HepG2 (cell line): ENCODE measurements around the gene BACH1. TPM values are rescaled to one million over a fixed set of nuclear protein-coding genes. Genes with fewer than 3 reads are reported as not detected.

ENCODE experiments used
- ATAC-seq: fragments of 200-7000 bp; cut with Tn5 transposase; 3 replicates; pipeline ENCODE4 v1.9.1; 2020; ENCODE audit warnings: mild to moderate bottlenecking, moderate library complexity
- BruUV-seq: library from RNA; stranded (reverse); fragments of 400-500 nt; replicated peaks from 2 replicates; lab custom pipeline; 2021; lab: Mats Ljungman, UMichigan
- CTCF ChIA-PET: fragments of 300-600 bp; formaldehyde crosslinking; extraction: SDS; loops from one replicate; lab custom pipeline; 2021; ENCODE audit warnings: low total read pairs, inconsistent platforms, low intra/inter-chr PET ratio; lab: Yijun Ruan, JAX
- POLR2A ChIA-PET: fragments of 350-600 bp; sonication (Branson Sonifier 250); formaldehyde crosslinking; loops from one replicate; lab custom pipeline; 2020; ENCODE audit warnings: antibody characterized with exemption, inconsistent platforms; lab: Yijun Ruan, JAX
- DNase-seq: peaks from one replicate; pipeline ENCODE4 v3.0.0-alpha.2; 2015; ENCODE audit warnings: low spot score
- FAIRE-seq: peaks from 3 replicates; lab custom pipeline; 2011; peaks lifted over from hg19 to GRCh38; lab: Jason Lieb, UNC
- H2AFZ ChIP-seq: one replicate; pipeline ENCODE4 v1.6.1; 2011; ENCODE audit warnings: low read length, inconsistent platforms
- H3K27ac ChIP-seq: fragments of 300-600 bp; 3 replicates; pipeline ENCODE4 v1.8.0; 2011; ENCODE audit warnings: mixed run types, mild to moderate bottlenecking, mixed read lengths, low read length, inconsistent platforms; ENCODE audit not compliant: insufficient read depth; ENCODE audit errors: extremely low read length
- H3K27me3 ChIP-seq, 2 experiments: fragments of 200-600 bp in 1 of 2; 2 replicates in 1 of 2; 3 replicates in 1 of 2; pipeline versions ENCODE4 v1.6.0 to v1.8.0; 2011; ENCODE audit warnings: low read length in 2 of 2, mild to moderate bottlenecking in 2 of 2, moderate library complexity in 2 of 2, inconsistent platforms in 1 of 2; ENCODE audit not compliant: insufficient read depth in 2 of 2, control insufficient read depth in 1 of 2
- H3K36me3 ChIP-seq, 2 experiments: fragments of 200-600 bp in 1 of 2; replicated peaks in 1 of 2; 2 replicates in 1 of 2; 3 replicates in 1 of 2; pipeline versions ENCODE4 v1.5.1 to v1.8.0; 2011; ENCODE audit warnings: low read length in 2 of 2, inconsistent platforms in 1 of 2; ENCODE audit not compliant: insufficient read depth in 2 of 2, control insufficient read depth in 1 of 2
- H3K4me1 ChIP-seq: 2 replicates; pipeline ENCODE4 v1.5.1; 2012; ENCODE audit warnings: low read length, inconsistent platforms; ENCODE audit not compliant: insufficient read depth
- H3K4me2 ChIP-seq: 2 replicates; pipeline ENCODE4 v1.6.0; 2011; ENCODE audit warnings: low read depth, low read length, inconsistent platforms
- H3K4me3 ChIP-seq, 3 experiments: fragments of 200-600 bp in 1 of 3; sonication (generic), shearing (Covaris generic) in 1 of 3; replicated peaks in 1 of 3; 2 replicates each; pipeline ENCODE4 v1.5.1; 2011 to 2016; ENCODE audit warnings: low read length in 3 of 3, inconsistent platforms in 2 of 3, low read depth in 2 of 3, mild to moderate bottlenecking in 2 of 3, control low read depth in 1 of 3, mixed read lengths in 1 of 3; ENCODE audit not compliant: insufficient read depth in 1 of 3
- H3K79me2 ChIP-seq: one replicate; pipeline ENCODE4 v1.6.1; 2011; ENCODE audit warnings: low read length, inconsistent platforms; ENCODE audit not compliant: insufficient read depth
- H3K9ac ChIP-seq: 2 replicates; pipeline ENCODE4 v1.6.0; 2011; ENCODE audit warnings: mild to moderate bottlenecking, low read depth, low read length, inconsistent platforms; ENCODE audit not compliant: insufficient read depth
- H3K9me3 ChIP-seq: 2 replicates; pipeline ENCODE4 v1.5.1; 2012; ENCODE audit warnings: mild to moderate bottlenecking, low read length
- H4K20me1 ChIP-seq: 2 replicates; pipeline ENCODE4 v1.6.0; 2011; ENCODE audit warnings: inconsistent platforms, mild to moderate bottlenecking, low read length, moderate library complexity; ENCODE audit not compliant: insufficient read depth
- GATAD2A ChIP-seq: IDR thresholded peaks from 2 replicates; pipeline ENCODE4 v1.6.1; 2016
- GPN1 ChIP-seq: sonication (generic); formaldehyde crosslinking; IDR thresholded peaks from 2 replicates; pipeline ENCODE4 v1.5.1; 2020; ENCODE audit warnings: missing genetic modification reagents, borderline replicate concordance
- KDM6A ChIP-seq: IDR thresholded peaks from 2 replicates; pipeline ENCODE4 v1.6.1; 2016; ENCODE audit warnings: low read depth
- MNT ChIP-seq: fragments of 450-650 bp; IDR thresholded peaks from 2 replicates; pipeline ENCODE4 v1.6.1; 2016
- NFE2 ChIP-seq: sonication (generic); formaldehyde crosslinking; IDR thresholded peaks from 2 replicates; pipeline ENCODE4 v1.4.0; 2020; ENCODE audit warnings: missing genetic modification reagents
- RBAK ChIP-seq: sonication (generic); formaldehyde crosslinking; IDR thresholded peaks from 2 replicates; pipeline ENCODE4 v1.5.1; 2020; ENCODE audit warnings: mild to moderate bottlenecking, missing genetic modification reagents
- RFXAP ChIP-seq: sonication (generic); formaldehyde crosslinking; IDR thresholded peaks from 2 replicates; pipeline ENCODE4 v1.4.0; 2020; ENCODE audit warnings: missing genetic modification reagents, borderline replicate concordance
- SP5 ChIP-seq: IDR thresholded peaks from 2 replicates; pipeline ENCODE4 v1.6.1; 2016; ENCODE audit warnings: low read depth, borderline replicate concordance
- TEAD3 ChIP-seq: optimal IDR thresholded peaks from 2 replicates; pipeline ENCODE3; 2016; ENCODE audit warnings: borderline replicate concordance
- TFDP1 ChIP-seq: IDR thresholded peaks from 2 replicates; pipeline ENCODE4 v1.6.1; 2016; ENCODE audit warnings: missing compliant biosample characterization, missing genetic modification reagents, borderline replicate concordance
- TRAFD1 ChIP-seq: sonication (generic); formaldehyde crosslinking; IDR thresholded peaks from 2 replicates; pipeline ENCODE4 v1.5.1; 2020; ENCODE audit warnings: missing genetic modification reagents, mild to moderate bottlenecking, borderline replicate concordance
- ZFX ChIP-seq: sonication (generic); formaldehyde crosslinking; IDR thresholded peaks from 2 replicates; pipeline ENCODE4 v1.4.0; 2020; ENCODE audit warnings: mild to moderate bottlenecking, low read depth, missing genetic modification reagents, moderate library complexity
- ZNF121 ChIP-seq: sonication (generic); formaldehyde crosslinking; IDR thresholded peaks from 2 replicates; pipeline ENCODE4 v1.5.0; 2020; ENCODE audit warnings: mild to moderate bottlenecking, missing genetic modification reagents
- ZNF280B ChIP-seq: sonication (generic); formaldehyde crosslinking; IDR thresholded peaks from 2 replicates; pipeline ENCODE4 v1.5.0; 2020; ENCODE audit warnings: missing genetic modification reagents, mild to moderate bottlenecking, borderline replicate concordance
- ZNF350 ChIP-seq: sonication (generic); formaldehyde crosslinking; IDR thresholded peaks from 2 replicates; pipeline ENCODE4 v1.4.0; 2020; ENCODE audit warnings: mild to moderate bottlenecking, low read depth, missing genetic modification reagents, borderline replicate concordance
- ZNF547 ChIP-seq: sonication (generic); formaldehyde crosslinking; IDR thresholded peaks from 2 replicates; pipeline ENCODE4 v1.5.1; 2020; ENCODE audit warnings: mild to moderate bottlenecking, missing genetic modification reagents
- ZNF557 ChIP-seq: sonication (generic); formaldehyde crosslinking; IDR thresholded peaks from 2 replicates; pipeline ENCODE4 v1.4.0; 2020; ENCODE audit warnings: missing genetic modification reagents
- WGBS: methylation state at CpG from one replicate; pipeline ENCODE4 v1.1.6; 2017; ENCODE audit warnings: low lambda C conversion rate; 5-methylcytosine and 5-hydroxymethylcytosine counted together
- in situ Hi-C: cut with HindIII; loops from 2 replicates; pipeline ENCODE4 v1.10.0; 2017; ENCODE audit warnings: low pct_unique_long_range_greater_than_20kb; ENCODE audit not compliant: extremely low pct_ligation_motif_present
- intact Hi-C: fragments of 100-400 bp; cut with micrococcal nuclease; formaldehyde crosslinking; loops from one replicate; pipeline ENCODE4 v1.10.0; 2022; ENCODE audit not compliant: unreplicated experiment
- polyA plus RNA-seq, 8 experiments: library from polyadenylated mRNA; depleted of rRNA in 3 of 8; stranded (reverse) in 7 of 8; unstranded in 1 of 8; fragments of >200 nt; fragmentation: Illumina TruSeq in 4 of 8; extraction: Trizol in 4 of 8; gene quantifications; 2 replicates each; pipeline versions ENCODE4 v1.2.1 to v1.2.3, GENCODE V29; 2011 to 2016; ENCODE audit warnings: low read depth in 4 of 8, missing spikeins in 1 of 8, mixed read lengths in 1 of 8; ENCODE audit not compliant: insufficient read depth in 1 of 8
- total RNA-seq, 5 experiments: library from RNA; depleted of rRNA; stranded (reverse); fragments of >200 nt; fragmentation: Illumina TruSeq; extraction: Trizol; gene quantifications; 2 replicates each; pipeline ENCODE4 v1.2.3, GENCODE V29; 2016; ENCODE audit warnings: low read depth in 1 of 5

BACH1 gene
- total and polyA plus RNA-seq, 2 of the 13 experiments (the other 11 are each of a cell fraction or from before 2014, with no cell fraction given): 16.5 to 51.7 TPM

GRCh38 chr21:29362758-29363157, 64.0 kb downstream of the BACH1 start:
- Histone ChIP-seq H3K27me3 (no peaks in the 10 kb centered on the region), H4K20me1 (no peaks in the 10 kb centered on the region), H3K4me3 (no peak overlapping the region), H3K4me1 (0 out of 2 replicates have a peak, but pooled peaks cover 7% of the 10 kb centered on the region), H3K9me3 (no peaks in the 10 kb centered on the region), H3K4me2 (no peak overlapping the region), H3K9ac (no peak overlapping the region), H3K79me2 (no peaks in the 10 kb centered on the region), H2AFZ (no peak overlapping the region), H3K27ac (no peak overlapping the region), H3K36me3 (peaks cover 0 to 8% of the 10 kb centered on the region in 2 experiments; a peak in 3 of 5 replicates)
- DNase-seq (no peak), ATAC-seq (no peak), FAIRE-seq (no peak)
- no TSS peak for BruUV-seq
- intact Hi-C loops (no loop called here), in situ Hi-C loops (no loop called here)
- ChIA-PET CTCF (no interaction called here), POLR2A (no interaction called here)
- 100% methylated on average over 3 of the region's 3 CpGs for WGBS
- TF ChIP-seq GPN1 (CRISPR knock-in tag): no peak
- no peak for TF ChIP-seq MNT
- no peak for TF ChIP-seq GATAD2A (CRISPR knock-in tag)
- TF ChIP-seq TEAD3: no peak
- no peak for TF ChIP-seq TRAFD1
- no peak for TF ChIP-seq ZNF121 (CRISPR knock-in tag)
- no peak for TF ChIP-seq SP5 (CRISPR knock-in tag)
- TF ChIP-seq ZNF350 (CRISPR knock-in tag): no peak
- TF ChIP-seq KDM6A (CRISPR knock-in tag): no peak
- TF ChIP-seq TFDP1 (CRISPR knock-in tag): no peak
- no peak for TF ChIP-seq RBAK (CRISPR knock-in tag)
- no peak for TF ChIP-seq NFE2
- no peak for TF ChIP-seq ZNF280B (CRISPR knock-in tag)
- no peak for TF ChIP-seq ZFX (CRISPR knock-in tag)
- TF ChIP-seq ZNF557 (CRISPR knock-in tag): no peak
- TF ChIP-seq ZNF547: no peak
- TF ChIP-seq RFXAP (CRISPR knock-in tag): no peak
